Colonic mucosa (tissue), 4 donors: Measurements from ENCODE around the gene MTA3. TPM values are rescaled to one million over a fixed set of nuclear protein-coding genes. Genes with fewer than 3 reads are reported as not detected.
"Not testable (repeated sequence)": the region's sequence is repeated elsewhere in the genome, so short reads cannot be mapped to it uniquely, and the experiment has no call there.

Experiments
- DNase-seq: peaks from one replicate; pipeline ENCODE4 v3.0.0-alpha.2; 2020
- H3K27ac ChIP-seq: fragments of 200-600 bp; one replicate; pipeline ENCODE4 v1.8.0; 2021
- H3K27me3 ChIP-seq: fragments of 200-600 bp; one replicate; pipeline ENCODE4 v1.8.0; 2021
- H3K36me3 ChIP-seq: fragments of 200-600 bp; one replicate; pipeline ENCODE4 v1.8.0; 2021
- H3K4me1 ChIP-seq: fragments of 200-600 bp; one replicate; pipeline ENCODE4 v1.8.0; 2021; ENCODE audit warnings: mild to moderate bottlenecking
- H3K4me3 ChIP-seq: fragments of 200-600 bp; one replicate; pipeline ENCODE4 v1.8.0; 2021
- H3K9ac ChIP-seq, 2 donors: one replicate each; pipeline ENCODE4 v1.7.0; 2013; ENCODE audit warnings: control low read depth in 2 of 2, low read depth in 2 of 2, low read length in 2 of 2
- H3K9me3 ChIP-seq: fragments of 200-600 bp; one replicate; pipeline ENCODE4 v1.8.0; 2021
- CTCF ChIP-seq: fragments of 200-600 bp; IDR thresholded peaks from one replicate; pipeline ENCODE4 v1.8.0; 2022; ENCODE audit warnings: antibody characterized with exemption, mild to moderate bottlenecking
- intact Hi-C: fragments of 100-400 bp; cut with DNase I; formaldehyde crosslinking; loops from one replicate; pipeline ENCODE4 v1.14.1; 2022
- total RNA-seq, 2 donors: library from RNA; stranded (reverse); fragmentation: NEBNext Ultra II Directional in 1 of 2; extraction: Animal tissue kit (Norgen Biotek cat#: 25700) in 1 of 2; gene quantifications; one replicate each; pipeline ENCODE4 v1.2.1, GENCODE V29; 2021
- donor health status: healthy.
- donor health status: DM: no; HTN: no; CAD: no.
- donor health status: DM: no; HTN: no; CAD: no.

Gene MTA3
- total RNA-seq, 2 donors from 2014 or later, result 41.4 to 46.2 TPM

GRCh38 chr2:42613281-42614064 is 45.0 kb downstream of the MTA3 start:
- Histone ChIP-seq H3K9ac (no peak overlapping the region), H3K27me3 (no peaks in the 10 kb centered on the region), H3K36me3 (no peaks in the 10 kb centered on the region), H3K4me3 (no peak overlapping the region), H3K9me3 (no peaks in the 10 kb centered on the region), H3K27ac (no peak overlapping the region), H3K4me1 (no peaks in the 10 kb centered on the region)
- no peak for TF ChIP-seq CTCF
- intact Hi-C loops, result no loop called here
- DNase-seq, result no peak

GRCh38 chr2:42614838-42615237 is 46.4 kb downstream of the MTA3 start:
- no peak for DNase-seq
- Histone ChIP-seq H3K9me3 (no peaks in the 10 kb centered on the region), H3K4me1 (no peaks in the 10 kb centered on the region), H3K27me3 (no peaks in the 10 kb centered on the region), H3K4me3 (no peak overlapping the region), H3K36me3 (no peaks in the 10 kb centered on the region), H3K27ac (no peak overlapping the region), H3K9ac (no peak overlapping the region)
- intact Hi-C loops, result no loop called here
- no peak for TF ChIP-seq CTCF

GRCh38 chr2:42618116-42618515 is 49.7 kb downstream of the MTA3 start:
- Histone ChIP-seq H3K27me3 (no peaks in the 10 kb centered on the region), H3K4me1 (no peaks in the 10 kb centered on the region), H3K9me3 (no peaks in the 10 kb centered on the region), H3K36me3 (no peaks in the 10 kb centered on the region), H3K4me3 (no peak overlapping the region), H3K27ac (no peak overlapping the region), H3K9ac (no peak overlapping the region)
- TF ChIP-seq CTCF, result no peak
- no peak for DNase-seq
- intact Hi-C loops, result no loop called here

GRCh38 chr2:42618972-42619371 is 50.5 kb downstream of the MTA3 start:
- H3K4me1 ChIP-seq, result no peaks in the 10 kb centered on the region
- no peak for TF ChIP-seq CTCF
- no peak for DNase-seq
- H3K9me3 ChIP-seq, result no peaks in the 10 kb centered on the region
- H3K4me3 ChIP-seq, result no peak overlapping the region
- H3K27ac ChIP-seq, result no peak overlapping the region
- H3K9ac ChIP-seq, result no peak overlapping the region
- intact Hi-C loops, result no loop called here
- no peaks in the 10 kb centered on the region for H3K36me3 ChIP-seq
- no peaks in the 10 kb centered on the region for H3K27me3 ChIP-seq

GRCh38 chr2:42621626-42622025 is 53.2 kb downstream of the MTA3 start:
- H3K36me3 ChIP-seq, H3K27ac ChIP-seq, H3K9me3 ChIP-seq, H3K27me3 ChIP-seq, H3K4me1 ChIP-seq, intact Hi-C loops, H3K9ac ChIP-seq, H3K4me3 ChIP-seq, DNase-seq: not testable (repeated sequence)

GRCh38 chr2:42622943-42623676 is 54.7 kb downstream of the MTA3 start:
- H3K36me3 ChIP-seq, result no peaks in the 10 kb centered on the region
- DNase-seq, result peak; percentile 47
- H3K27me3 ChIP-seq, result no peaks in the 10 kb centered on the region
- no peak overlapping the region for H3K4me3 ChIP-seq
- H3K4me1 ChIP-seq, result no peaks in the 10 kb centered on the region
- peak overlapping the region; percentile 77 for H3K27ac ChIP-seq
- intact Hi-C loops, result no loop called here
- H3K9me3 ChIP-seq, result no peaks in the 10 kb centered on the region
- TF ChIP-seq CTCF, result no peak
- H3K9ac ChIP-seq, result peak overlapping the region in 1 of 2 donors; percentile 46
